ENCODE results near the gene BARHL1.

The BARHL1 gene

DNA sequence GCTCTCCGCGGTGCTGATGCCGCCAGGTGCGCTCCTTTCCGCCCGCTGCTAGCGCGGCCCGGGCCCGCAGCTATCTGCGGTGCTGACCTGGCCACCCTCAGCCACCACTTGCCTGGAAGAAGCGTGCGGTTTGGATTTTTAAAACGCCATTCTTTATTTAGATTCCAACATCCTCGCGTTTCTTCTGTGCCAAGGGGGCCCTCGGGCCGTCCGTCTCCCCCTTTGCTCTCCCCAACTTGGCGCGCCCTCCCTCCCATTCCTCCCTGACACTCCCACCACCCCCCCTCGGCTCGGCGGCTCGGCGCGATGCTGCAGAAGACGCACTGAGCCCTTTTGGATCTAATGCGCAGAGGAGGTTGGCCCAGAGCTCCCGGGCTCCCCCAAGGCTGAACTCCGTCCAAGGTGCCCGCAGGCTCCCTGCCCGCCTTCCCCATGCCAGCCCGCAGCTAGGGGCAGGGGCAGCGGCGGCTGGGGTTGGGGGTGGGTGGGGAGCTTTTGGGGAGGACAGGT is at the start of gene BARHL1:
TSS of gene BARHL1 (plus strand) at position 331 of the 510 bp plus-strand sequence. CDS start 192 bp downstream, outside the sequence.
- no peak for DNase-seq

DNA sequence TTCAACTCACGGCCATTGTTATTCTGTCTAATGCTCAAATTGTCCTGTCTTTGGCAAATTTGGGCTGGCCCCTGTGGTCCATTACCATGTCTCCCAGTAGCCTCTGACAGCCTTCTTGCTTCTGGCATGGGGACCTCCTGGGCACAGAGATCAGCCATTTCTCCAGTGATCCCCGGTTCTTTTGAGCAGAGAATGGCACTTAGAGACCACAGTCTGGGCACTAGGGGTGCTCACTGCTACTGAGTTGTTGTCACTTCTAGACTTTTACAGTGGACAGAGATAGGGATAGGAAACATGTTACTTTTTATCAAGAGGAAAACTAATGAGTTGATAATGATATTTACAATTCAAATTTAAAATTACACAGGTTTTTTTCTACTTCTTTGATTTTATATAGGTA is 47.6 kb upstream of the BARHL1 start:
- DNase-seq = no peak

DNA sequence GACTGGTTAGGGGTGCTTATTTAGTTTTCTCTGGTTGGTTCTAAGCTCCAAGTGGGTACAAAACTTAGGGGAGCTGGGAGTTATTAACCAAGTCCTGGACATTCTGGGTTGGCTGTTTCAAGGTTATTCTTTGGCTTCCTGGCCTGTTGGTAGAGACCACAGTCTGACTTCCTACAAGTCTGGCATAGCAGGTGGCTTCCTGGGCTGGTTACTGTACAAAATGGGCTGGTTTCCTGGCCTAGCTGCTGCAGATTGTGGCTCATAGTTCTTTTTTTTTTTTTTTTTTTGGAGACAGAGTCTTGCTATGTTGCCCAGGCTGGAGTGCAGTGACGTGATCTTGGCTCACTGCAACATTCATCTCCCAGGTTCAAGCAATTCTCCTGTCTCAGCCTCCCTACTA is 46.3 kb upstream of the BARHL1 start:
- no peak for DNase-seq

DNA sequence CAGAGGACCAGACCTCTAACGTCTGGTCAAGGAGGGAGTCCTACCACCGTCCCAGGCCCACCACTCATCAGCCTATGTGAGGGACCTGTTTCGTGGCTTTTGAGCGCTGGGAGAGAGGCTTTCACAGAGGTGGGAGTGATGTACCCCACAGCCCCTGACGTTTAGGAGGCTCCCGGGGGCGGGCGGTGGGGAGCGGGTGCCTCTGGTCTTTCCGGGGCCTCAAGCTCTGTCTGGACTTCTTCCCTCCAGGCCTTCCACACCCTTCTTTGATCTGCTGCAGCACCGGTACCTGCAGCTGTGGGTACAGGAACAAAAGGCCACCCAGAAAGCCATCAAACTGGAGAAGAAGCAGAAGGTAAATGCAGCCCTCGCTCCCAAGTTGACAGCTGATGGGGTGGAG is 45.1 kb upstream of the BARHL1 start:
- DNase-seq = no peak

DNA sequence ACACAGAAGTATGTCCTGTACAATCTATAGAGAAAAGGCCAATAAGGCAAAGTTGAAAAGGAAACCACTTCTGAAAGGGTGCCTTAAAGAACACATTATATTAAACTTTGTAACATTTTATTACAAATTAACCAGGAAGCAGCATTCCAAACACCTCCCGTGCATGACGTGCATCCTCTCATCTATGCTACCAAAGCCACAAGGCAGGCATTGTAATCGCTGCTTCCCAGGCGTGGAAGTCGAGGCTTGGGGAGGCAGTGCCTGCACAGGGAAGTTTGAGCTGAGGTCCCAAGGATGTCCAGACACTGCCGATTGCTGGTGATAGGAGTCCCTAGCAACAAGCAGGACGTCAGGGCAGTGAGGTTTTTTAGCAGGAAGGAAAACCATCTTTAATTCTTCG is 44.3 kb upstream of the BARHL1 start:
- DNase-seq = no peak

DNA sequence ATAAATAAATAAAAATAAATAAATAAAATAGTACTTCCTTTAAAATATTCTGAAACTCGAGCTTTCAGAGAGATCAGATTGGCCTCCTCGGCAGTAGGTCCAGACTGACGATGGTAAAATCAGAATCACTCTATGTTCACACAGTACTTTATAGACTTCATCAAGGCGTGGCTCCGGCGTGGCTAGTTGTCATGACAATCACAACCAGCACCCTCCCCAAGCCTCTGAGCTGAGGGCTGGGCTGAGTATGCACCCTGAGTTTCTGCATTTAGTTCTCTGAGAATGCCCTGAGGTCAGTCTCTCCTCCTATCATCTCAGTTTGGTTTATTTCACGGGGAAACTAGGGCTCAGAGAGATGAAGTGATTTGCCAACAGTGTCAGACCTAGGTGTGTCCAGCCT is 43.3 kb upstream of the BARHL1 start:
- no peak for DNase-seq

DNA sequence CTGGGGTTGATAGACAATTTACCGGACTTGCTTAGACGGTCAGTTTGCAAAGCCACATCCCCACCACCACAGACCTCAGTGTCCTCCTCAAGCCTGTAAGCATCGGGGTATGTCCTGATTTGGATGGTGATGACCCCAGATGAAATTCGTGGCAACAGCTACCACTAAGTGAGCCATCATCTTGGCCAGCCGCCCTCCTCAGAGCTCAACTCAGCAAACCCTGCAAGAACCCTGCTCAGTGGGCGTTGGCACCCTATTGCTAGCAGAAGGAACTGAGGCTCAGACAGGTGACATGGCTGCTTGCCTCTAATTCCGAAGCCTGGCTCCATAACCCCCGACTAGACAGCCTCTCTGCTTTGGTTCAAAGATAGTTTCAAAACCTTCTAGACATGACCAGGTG is 41.4 kb upstream of the BARHL1 start:
- DNase-seq = no peak

DNA sequence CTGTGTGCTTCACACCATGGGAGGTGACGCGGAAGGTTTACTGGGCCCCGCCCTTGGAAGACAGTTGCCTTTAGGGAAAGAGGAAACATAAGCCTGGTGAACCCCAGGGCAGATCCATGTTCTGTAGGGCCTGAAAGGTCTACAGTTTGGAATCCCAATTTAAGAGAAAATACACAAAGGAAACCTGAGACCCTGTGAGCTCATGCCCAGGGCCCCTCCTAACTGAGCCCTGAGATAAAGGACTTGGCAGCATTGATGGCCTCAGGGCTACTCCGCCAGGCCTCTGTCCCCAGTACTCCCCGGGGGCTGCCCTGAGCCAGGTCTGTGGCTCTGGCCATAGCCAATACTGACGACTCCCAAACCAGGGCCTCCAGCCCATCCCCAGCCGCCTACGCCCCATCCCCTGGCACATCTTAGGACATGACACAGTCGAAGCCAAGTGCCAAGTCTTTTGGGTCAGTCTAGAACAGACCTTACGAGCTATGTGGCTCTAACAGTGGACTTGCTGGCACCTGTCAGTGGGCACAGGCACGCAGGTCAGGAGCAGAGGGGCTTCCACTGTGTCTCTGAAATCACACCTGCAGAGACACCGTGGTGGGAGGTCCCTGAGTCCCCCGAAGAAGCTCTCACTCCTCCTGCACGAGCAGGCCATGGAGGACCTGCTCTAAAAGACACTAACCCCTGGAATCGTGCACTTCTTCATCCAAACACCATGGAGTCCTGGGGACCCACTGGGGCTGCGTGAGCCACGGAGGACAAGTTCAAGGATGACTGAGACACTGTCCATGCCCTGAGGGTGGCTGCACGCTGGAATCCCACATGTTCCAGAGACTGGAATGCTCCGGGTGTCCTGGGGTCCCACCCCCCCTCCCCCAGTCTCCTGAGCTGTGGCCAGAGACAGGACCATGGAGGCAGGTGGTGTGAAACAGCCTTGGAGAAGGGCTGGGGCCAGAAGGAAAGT is 40.3 kb upstream of the BARHL1 start:
- DNase-seq = no peak

DNA sequence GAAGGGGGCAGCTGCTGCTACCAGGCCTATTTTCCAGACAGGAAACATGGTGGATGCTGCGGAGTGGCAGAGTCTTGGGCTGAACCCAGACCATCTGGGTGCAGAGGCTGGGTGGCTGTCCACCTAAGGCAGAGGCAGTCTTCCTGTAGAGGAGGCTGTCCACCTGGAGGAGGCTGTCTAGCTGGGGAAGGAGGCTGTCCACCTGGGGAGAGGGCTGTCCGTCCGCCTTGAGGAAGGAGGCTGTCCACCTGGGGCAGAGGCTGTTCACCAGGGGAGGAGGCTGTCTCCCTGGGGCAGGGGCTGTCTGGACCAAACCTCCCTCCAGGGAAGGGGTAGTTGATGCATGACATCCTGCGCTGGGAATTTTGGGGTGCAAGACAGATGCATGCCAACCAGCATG is 39.2 kb upstream of the BARHL1 start:
- no peak for DNase-seq

DNA sequence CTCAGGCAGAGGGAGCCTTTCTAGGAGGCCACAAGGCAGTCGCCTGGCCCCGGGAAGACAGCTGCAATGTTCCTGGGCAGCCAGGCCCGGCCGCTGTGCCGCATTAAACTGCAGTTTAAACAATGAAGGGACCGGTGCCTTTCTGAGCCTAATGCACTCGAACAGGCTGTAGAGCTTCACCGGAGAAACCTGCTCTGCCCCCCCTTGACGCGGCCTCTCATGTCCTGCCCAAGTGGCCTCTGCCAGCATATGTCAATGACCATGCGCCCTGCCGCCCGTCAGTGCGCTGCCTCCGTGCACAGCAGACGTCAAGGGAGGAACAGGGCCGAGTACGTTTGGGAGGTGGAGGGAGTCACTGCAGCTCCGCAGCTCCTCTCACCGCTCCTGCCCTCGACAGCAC is 38.4 kb upstream of the BARHL1 start:
- DNase-seq = no peak

DNA sequence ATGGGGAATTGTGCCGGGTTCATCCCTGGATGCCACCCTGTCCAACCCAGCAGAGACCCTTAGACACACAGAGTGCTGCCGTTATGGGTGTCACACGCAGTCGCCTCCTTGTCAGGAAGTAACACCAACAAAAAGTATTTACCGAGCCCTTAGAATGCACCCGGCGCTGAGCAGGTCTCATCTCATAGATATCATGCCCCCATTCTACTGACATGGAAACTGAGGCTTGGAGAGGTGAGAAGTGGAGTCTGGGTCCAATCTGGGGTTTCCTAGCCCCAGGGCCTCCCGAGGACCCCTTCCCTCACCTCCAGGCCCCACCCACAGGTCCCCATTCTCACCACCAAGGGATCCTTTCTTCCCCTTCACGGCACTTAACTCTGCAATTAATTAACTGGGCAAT is 36.8 kb upstream of the BARHL1 start:
- no peak for DNase-seq

DNA sequence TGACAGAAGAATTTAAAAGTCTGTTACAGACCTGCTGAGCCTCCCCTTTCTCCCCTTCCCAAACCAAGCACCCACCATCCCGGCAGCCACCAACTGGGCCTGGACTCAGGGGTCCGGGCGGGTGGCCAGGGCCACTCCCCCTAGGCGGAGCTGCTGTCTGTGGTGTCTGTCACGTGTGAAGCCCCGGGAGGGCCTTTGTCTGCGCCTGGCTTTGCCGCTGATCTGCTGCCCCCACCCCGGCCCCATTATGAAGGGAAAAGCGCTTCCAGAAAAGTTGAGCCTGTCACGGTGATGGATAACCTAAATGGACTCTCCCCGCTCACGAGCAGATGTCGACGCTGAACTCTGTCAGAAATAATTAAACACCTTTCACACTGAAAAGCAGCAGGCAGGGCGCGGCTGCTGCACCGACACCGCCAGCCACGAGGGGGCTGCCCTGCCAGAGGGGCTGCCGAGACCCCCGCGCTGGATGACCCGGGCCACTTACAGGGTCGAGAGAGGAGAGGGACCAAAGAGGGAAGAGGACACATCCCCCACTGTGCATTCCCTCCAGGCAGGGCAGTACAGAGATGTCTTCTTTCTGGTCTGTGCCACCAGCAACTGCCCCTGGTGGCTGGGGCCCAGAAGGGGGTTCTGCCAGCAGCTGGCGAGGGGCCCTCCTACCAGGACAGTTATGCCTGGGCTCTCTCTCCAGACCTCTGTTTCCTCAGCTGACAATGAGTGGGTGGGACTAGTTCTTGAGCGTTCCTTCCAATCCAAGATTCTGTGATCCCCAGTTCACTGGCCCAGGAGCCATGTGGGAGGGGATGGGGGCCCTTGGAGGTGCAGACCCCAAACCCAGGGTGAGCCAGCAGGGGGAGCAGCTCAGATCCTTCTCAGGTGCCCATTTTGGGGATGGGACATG is 36.0 kb upstream of the BARHL1 start:
- peak; percentile 39 to 64 for DNase-seq

DNA sequence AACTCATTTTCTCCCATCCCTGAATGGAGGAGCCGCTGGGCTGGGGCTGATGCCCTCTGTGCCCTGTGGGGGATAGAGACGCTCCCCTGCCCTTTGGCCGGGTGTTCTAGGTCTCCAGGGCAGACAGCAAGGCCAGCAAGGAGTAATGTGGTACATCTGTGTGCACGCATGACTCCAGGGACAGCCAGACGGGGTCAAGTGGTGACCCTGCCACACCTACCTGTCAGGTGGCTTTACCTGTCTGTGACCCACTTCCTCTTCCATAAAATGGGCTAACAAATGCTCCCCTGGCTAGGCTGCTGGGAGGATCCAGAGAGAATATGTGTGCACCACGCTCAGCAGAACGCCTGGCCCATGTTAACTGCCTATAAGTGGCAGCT is 35.4 kb upstream of the BARHL1 start:
- no peak for DNase-seq

DNA sequence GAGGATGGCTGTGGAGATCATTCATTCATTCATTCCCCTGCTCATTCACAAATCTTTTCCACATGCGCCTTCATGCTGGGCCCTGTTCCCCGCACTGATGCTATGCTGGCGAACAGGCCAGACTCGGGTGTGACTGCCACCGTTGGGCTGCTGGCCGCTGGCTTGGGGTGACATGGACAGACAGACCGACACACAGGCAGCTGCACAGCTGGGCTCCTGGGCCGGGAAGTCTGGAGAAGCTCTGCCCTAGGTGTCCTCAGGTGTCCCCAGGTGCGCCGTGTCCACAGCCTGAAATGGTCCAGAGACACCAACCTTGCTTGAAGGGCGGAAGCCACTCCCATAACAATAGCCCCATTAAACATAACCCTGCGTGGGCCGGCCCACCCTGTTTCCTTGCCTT is 35.0 kb upstream of the BARHL1 start:
- no peak for DNase-seq

DNA sequence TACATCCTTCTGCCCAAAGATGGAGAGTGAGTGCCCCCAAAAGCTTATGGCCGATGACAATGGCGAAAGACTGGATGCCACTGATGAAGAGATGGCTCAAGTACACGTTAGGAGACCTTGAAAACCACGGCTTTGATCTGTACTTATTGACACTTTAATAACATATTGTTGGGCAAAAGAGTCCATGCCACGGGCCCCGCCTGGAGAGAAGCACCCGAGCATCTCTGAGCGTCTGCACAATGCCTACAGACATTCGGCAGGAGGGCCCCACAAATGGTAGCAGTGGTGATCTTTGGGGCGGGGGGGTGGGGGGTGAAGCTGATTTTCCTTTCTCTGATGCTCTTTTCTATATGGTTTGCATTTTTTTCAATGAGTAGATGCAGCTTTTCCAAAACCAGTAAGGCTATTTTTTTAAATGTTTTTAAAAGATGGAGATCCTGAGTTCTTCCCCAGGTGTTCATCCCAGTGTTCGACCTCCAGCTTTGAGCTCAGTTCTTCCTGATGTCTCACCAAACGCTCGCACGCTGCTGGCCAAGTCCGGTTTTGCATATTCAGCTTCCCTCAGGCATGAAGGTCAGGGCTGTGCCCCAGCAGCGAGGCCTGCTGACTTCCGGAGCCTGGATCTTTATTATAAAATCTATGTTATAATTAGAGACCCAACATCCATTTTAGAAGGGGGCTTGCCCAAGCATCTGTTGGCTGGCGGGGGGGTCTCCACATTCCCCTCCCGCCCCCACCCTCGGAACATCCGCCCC is 34.3 kb upstream of the BARHL1 start:
- DNase-seq = no peak

DNA sequence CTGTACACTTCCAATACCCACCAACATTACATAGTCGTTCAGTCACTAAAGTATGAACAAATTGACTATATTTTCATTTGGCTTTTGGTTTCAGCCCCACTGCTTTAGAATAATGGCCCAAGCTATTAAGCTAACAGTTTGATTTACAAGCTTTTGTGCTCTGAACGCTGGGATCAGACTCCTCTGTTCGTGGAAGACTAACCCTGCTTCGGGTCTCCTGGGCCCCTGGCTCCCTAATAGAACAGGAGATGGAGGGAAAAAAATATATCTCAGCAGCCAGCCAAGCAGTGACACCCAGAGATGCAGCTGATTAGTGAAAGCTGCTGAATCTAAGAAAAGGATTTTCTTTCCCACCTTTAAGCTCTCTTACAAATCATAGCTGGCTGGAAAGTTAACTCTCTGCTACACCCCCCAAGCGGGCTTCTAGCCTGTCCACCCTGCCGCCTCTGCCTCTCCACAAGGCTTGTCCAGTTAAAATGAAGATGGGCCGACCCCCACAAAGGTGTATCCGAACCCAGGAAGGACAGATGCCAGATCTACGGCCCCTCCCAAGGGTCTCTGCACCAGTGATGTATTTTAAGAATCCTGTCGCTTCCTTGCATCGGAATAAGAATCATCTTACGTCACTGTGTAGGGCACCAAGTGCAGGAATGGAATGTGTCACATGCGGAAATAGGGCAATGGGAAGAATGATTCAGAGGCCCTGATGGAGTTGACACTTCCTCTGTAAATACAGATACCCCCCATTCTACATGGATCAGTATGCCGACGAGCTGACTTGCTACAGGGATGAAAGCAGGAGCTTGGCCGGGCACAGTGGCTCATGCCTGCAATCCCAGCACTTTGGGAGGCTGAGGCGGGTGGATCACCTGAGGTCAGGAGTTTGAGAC is 33.4 kb upstream of the BARHL1 start:
- no peak for DNase-seq

DNA sequence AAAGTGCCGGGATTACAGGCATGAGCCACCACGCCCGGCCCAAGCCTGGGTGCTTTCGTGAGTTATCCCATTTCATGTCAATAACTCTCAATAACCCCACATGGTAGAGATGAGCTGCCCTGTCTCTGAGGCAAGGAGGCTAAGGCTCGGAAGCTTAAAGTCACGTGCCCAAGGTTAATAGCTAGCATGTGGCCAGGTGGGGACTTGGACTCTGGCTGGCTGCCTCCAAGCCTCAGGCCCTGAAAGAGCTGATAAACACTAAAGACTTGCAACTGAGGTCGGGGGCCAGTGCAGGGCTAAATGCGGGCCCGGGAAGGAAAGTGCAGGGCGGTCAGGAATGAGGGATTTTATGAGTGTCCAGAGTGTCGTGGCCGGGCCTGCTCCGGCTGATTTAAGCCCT is 30.9 kb upstream of the BARHL1 start:
- DNase-seq = no peak

DNA sequence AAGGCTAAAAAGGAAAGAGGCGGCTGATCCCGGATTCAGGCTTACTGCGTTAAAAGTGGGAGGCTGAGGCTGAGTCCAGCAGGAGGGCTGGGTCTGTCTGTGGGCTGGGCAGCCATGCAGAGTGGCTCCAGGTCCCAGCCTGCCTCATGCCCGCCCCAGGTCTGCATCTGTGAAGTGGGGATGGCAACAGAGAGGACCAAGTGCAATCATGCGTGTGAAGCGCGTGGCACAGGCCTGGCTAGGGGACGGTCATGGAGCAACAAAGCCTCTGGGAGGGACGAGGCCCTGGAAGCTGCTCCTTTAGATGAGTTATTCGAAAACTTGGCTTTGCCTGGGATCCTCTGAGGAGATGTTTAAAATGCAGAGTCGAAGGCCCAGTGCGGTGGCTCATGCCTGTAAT is 30.4 kb upstream of the BARHL1 start:
- no peak for DNase-seq

DNA sequence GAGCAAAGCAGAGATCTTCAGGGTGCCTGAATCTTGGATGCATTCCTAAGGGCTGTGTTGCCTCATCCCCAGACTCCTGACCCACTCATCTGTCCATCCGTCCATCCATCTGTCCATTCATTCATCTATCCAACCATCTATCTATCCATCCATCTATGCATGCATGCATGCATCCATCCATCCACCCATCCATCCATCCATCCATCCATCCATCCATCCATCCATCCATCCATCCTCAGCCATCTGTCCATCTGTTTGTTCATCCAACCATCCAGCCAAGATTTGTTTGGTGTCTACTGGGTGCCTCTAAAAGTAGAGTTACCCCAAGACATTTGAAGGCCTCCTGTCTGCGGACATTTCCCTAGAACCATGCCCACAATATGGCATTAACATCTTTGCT is 27.7 kb upstream of the BARHL1 start:
- no peak for DNase-seq

DNA sequence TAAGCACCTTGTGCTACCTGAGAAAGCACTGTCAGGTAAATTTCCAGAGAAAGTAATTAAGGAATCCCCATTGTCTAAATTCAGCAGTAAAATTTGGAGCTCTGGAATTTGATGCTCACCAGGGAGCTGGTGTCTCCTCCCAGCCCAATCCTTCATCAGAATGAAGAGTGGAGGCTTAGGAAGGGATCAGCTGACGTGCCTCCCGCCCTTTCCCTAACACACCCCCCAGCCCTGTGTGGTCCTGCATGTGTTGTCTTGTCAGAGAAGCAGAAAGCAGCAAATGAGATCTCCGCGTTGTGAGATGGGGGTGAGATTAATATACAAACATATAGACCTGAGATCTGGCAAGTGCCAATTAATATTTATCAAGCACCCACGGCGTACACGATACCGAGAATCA is 26.9 kb upstream of the BARHL1 start:
- DNase-seq = no peak

DNA sequence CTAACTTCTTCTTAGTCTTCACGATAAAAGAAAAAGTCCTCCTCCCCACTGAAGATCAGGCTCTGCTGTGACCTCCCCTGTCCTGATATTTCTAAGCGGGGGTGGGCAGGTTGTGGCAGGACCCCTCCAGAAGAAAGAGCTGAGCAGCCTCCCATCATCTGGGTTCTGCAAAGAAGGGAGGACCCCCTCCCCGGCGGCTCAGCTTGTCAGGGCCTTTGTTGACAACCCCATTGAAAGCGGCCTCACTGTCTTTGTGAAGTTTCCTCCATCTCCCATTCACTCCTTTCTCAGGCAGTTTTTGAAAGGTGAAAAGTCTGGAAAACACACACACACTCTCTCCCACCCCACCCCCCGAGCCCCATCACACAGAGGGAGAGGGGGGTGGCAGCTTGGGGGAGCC is 26.2 kb upstream of the BARHL1 start:
- DNase-seq = no peak

DNA sequence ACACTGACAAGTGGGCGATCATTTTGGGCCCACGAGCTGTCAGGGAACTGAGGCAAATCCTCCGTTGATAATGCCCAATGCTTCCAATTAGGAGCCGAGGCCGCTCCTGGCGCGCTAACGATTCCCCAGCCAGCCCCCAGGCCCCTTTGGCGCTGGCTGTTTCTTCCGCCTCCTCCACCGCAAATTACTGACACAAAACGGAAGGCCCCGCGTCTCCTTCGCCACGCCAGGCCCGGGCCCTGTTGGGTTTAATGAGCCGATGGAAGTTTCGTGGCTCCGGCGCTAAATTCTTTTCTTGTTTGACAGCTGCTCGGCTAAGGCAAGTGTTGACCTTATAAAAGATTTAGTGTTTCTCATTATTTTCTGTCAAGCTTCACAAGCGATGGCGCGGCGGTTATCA is 25.7 kb upstream of the BARHL1 start:
- DNase-seq = no peak
